NCI-H2107 treated with DMSO at 0.1 percent for 48 hours (cell line): Measurements from ENCODE around the gene LDB2.

Experiments used
- DNase-seq: peaks from one replicate; lab custom pipeline; 2025; ENCODE audit not compliant: unreplicated experiment; lab: John Stamatoyannopoulos, UW

The LDB2 gene

GRCh38 chr4:16691450-16691849 is 207.0 kb downstream of the LDB2 start:
- DNase-seq: no peak

- no peak for DNase-seq
Measured at GRCh38 chr4:16687845-16688244, 210.6 kb downstream of the LDB2 start.

- DNase-seq: no peak
Measured at GRCh38 chr4:16687011-16687410, 211.4 kb downstream of the LDB2 start.

GRCh38 chr4:16686195-16686594 is 212.2 kb downstream of the LDB2 start:
- DNase-seq: no peak

GRCh38 chr4:16685536-16685935 is 212.9 kb downstream of the LDB2 start:
- DNase-seq: no peak

GRCh38 chr4:16684935-16685334 is 213.5 kb downstream of the LDB2 start:
- DNase-seq: no peak

GRCh38 chr4:16684097-16684496 is 214.3 kb downstream of the LDB2 start:
- no peak for DNase-seq

- DNase-seq: no peak
Measured at GRCh38 chr4:16682975-16683374, 215.5 kb downstream of the LDB2 start.

- DNase-seq: no peak
Measured at GRCh38 chr4:16677001-16677944, 221.2 kb downstream of the LDB2 start.

GRCh38 chr4:16676230-16676770 is 222.1 kb downstream of the LDB2 start:
- no peak for DNase-seq

- no peak for DNase-seq
Measured at GRCh38 chr4:16674082-16674481, 224.4 kb downstream of the LDB2 start.

GRCh38 chr4:16672421-16672820 is 226.0 kb downstream of the LDB2 start:
- no peak for DNase-seq

- no peak for DNase-seq
Measured at GRCh38 chr4:16671741-16672140, 226.7 kb downstream of the LDB2 start.

- DNase-seq: no peak
Measured at GRCh38 chr4:16670727-16671126, 227.7 kb downstream of the LDB2 start.

- DNase-seq: no peak
Measured at GRCh38 chr4:16669036-16669435, 229.4 kb downstream of the LDB2 start.

GRCh38 chr4:16668488-16668887 is 230.0 kb downstream of the LDB2 start:
- DNase-seq: no peak

- no peak for DNase-seq
Measured at GRCh38 chr4:16667464-16667863, 231.0 kb downstream of the LDB2 start.

GRCh38 chr4:16665942-16666551 is 232.4 kb downstream of the LDB2 start:
- no peak for DNase-seq

GRCh38 chr4:16663732-16664131 is 234.7 kb downstream of the LDB2 start:
- DNase-seq: no peak

- no peak for DNase-seq
Measured at GRCh38 chr4:16663307-16663706, 235.1 kb downstream of the LDB2 start.

- DNase-seq: no peak
Measured at GRCh38 chr4:16661813-16662212, 236.6 kb downstream of the LDB2 start.

GRCh38 chr4:16660656-16661055 is 237.8 kb downstream of the LDB2 start:
- DNase-seq: no peak
